GM23248 (cell line): Measurements from ENCODE around the gene ZNF213.

Experiments used
- EZH2 ChIP-seq: fragments of 200-600 bp; sonication (generic); IDR thresholded peaks from 2 replicates; pipeline ENCODE4 v1.6.1; 2018; ENCODE audit warnings: antibody characterized with exemption, mild to moderate bottlenecking; ENCODE audit not compliant: insufficient read depth, poor library complexity, severe bottlenecking
- EZH2phosphoT487 ChIP-seq: fragments of 200-600 bp; sonication (generic); IDR thresholded peaks from 2 replicates; pipeline ENCODE4 v1.6.1; 2018; ENCODE audit warnings: antibody characterized with exemption, moderate library complexity, mild to moderate bottlenecking, low read depth; ENCODE audit not compliant: insufficient read depth

- TF ChIP-seq EZH2phosphoT487 (no peak), EZH2 (no peak)
Observed at GRCh38 chr16:3138823-3139426, 4.1 kb downstream of the ZNF213 start.
